Sciatic nerve (tissue), 2 donors: ENCODE data around the gene COL21A1. TPM values are rescaled to one million over a fixed set of nuclear protein-coding genes. Genes with fewer than 3 reads are reported as not detected.

Experiments
- ATAC-seq: fragments of 200-7000 bp; cut with Tn5 transposase; one replicate; pipeline ENCODE4 v1.9.1; 2020; ENCODE audit warnings: mild to moderate bottlenecking, moderate library complexity
- DNase-seq: peaks from one replicate; pipeline ENCODE4 v3.0.0-alpha.2; 2020; ENCODE audit warnings: low spot score
- intact Hi-C: fragments of 100-400 bp; cut with DNase I; formaldehyde crosslinking; loops from one replicate; pipeline ENCODE4 v1.14.2; 2022
- total RNA-seq: library from RNA; stranded (reverse); fragmentation: NEBNext Ultra II Directional; extraction: Animal tissue kit (Norgen Biotek cat#: 25700); gene quantifications from one replicate; pipeline ENCODE4 v1.2.1, GENCODE V29; 2021
- donor health status: DM: no; HTN: no; CAD: no.
- donor health status: DM: no; HTN: no; CAD: no.

The COL21A1 gene
- total RNA-seq, 1 donor from 2014 or later, result 31.4 TPM

DNA sequence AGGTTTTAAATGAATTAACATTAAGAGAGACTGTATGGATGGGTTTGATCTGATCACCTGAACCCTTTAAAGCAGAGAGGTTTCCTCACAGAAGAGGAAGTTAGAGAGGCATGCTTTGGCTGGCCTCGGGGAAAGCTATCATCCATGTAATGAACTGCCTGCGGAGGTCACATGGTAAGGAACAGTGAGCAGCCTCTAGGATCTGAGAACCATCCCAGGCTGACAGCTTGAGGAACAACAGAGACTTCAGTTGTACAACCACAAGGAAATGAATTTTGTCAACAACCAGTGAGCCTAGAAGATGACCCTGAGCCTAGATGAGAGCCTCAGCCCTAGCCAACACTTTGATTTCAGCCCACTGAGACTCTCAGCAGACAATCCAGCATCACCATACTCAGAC, 2.9 kb upstream of the COL21A1 start:
- intact Hi-C loops, result no loop called here
- DNase-seq, result no peak

DNA sequence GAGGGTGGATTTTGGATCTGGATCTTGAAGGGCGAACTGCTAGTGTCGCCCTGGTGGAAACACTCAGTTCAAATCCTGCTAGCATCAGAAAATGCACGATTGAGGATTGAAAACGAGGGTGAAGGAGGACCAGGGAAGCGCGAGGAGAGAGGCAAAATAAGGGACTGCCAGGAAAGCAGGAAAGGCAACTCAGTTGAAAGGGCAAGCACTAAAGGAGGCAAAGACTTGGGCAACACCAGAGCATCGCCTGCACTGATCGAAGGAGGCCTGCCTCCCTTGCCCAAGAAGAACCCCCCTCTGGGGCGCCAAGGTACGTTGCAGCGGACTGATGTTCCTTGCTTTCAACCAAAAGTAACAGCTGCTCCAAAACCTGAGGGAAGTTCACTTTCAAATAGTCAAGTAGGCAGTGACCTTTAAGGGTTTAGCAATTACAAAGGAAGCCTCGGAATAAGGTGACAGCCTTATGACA, 308 bp upstream of the COL21A1 start:
- DNase-seq, result no peak
- peak; percentile 7 for ATAC-seq
- intact Hi-C loops, result no loop called here

More for the DNA sequence above, 2.9 kb upstream of the COL21A1 start:
- no peak for ATAC-seq

DNA sequence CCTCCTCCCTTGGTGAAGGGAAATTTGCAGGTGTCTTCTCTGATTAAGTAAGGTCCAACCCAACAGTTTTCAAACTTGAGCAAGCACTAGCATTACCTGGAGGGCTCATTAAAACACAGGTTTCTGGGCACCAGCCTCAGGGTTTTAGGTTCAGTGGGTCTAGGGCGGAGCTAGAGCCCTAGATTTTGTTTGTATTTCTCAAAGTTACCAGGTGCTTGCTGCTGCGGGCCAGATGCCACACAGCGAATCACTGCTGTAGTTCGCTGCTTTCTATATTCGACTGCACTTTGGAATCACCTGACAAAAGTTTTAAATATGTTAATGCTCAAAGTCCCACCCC, 869 bp downstream of the COL21A1 start:
- ATAC-seq (peak; percentile 44), DNase-seq (no peak)
- intact Hi-C loops, result no loop called here

DNA sequence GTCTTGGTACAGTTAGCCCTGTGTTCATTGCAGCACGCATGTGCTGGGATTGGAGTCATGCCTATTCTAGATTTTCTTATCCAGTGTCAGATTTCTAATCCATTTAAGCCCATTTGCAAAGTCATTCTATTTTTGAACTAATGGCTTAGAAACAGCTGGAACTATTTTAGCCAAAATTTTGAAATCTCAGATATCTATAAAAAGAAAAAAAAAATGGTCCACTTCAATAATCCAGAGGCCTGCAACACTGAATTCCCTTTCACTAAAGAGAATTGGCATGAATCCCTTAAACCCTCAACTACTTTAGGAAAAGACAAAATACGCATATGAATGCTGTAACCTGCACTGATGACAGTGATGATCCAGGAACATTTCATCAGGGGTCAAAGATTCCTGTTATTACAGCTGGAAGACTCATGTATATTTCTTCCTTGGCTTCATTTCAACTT, 1.5 kb downstream of the COL21A1 start:
- intact Hi-C loops, result no loop called here
- ATAC-seq, result peak; percentile 60

DNA sequence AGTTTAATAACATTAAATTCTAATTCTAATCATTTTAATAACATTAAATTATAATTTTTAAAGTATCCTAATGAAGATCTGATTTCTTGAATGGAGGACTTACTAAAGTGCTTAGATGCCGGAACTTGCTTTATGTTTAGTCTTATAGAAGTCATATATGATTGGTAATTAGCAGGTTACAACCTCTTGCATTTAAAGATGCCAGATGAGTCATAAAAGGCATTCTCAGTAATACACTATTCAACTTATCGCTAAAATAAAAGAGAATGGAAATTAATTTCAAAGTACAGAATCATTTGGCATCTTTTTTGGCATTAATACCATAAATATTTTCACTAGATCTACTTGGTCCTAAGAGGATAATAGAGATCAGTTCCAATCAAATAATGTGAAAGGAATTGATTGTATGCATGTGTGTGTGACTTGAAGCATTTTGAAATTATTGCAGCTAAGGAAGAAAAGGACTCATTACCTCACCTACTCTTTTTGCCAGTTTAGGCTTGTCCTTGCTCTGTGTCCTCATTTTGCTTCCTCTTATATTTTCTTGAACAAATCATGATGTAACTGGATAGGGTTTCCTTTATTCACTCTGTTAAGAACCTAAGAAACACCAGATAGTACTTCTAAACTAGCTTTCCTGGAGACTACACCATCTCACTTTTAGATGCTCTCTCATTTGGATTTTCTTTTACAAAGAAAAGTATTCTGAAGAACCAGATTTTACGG, 2.7 kb downstream of the COL21A1 start:
- DNase-seq, result no peak
- intact Hi-C loops, result no loop called here
- no peak for ATAC-seq

More for the DNA sequence above, 1.5 kb downstream of the COL21A1 start:
- DNase-seq, result no peak

DNA sequence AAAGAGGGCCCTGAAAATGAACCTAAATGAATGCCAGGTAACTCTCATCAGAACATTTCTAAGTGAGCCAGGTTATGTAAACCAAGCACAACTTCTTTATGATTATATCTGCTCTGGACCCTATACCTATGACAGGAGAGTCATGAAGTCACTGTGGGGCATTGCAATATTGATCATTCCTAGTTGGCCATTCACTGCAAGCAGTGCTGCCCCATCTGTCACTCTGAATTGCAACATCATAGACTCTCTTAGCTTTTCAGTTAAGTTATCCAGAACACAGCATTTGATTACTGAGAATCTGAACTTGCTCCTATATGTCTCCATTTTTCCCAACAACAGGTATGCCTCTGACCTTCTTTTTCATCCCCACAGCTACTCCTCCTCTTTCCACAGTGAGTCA, 3.3 kb downstream of the COL21A1 start:
- DNase-seq, result no peak
- ATAC-seq, result no peak
- intact Hi-C loops, result no loop called here

DNA sequence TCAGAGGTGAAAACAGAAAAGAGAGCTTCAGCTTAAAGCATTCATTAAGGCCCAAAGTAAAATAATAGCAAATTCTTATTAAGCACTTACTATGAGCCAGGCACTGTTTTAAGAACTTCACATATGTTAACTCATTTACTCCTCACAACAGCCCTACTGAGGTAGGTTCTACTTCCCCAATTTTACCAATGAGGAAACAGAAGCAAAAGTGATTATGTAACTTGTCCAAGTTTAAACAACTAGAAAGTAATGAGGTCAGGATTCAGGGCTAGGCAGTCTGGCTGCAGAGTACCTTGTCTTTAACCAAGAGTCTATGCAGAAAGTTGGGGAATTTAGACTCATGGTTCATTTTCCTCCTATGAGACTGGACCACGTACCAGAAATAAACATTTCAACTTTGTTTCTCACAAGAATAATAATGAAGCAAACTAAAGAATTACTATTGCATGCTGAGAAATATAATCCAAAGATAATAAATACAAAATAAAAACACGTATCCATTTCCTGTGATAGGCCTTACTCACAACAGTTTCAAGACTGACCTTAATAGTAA, 3.8 kb downstream of the COL21A1 start:
- intact Hi-C loops, result no loop called here
- ATAC-seq, result no peak

DNA sequence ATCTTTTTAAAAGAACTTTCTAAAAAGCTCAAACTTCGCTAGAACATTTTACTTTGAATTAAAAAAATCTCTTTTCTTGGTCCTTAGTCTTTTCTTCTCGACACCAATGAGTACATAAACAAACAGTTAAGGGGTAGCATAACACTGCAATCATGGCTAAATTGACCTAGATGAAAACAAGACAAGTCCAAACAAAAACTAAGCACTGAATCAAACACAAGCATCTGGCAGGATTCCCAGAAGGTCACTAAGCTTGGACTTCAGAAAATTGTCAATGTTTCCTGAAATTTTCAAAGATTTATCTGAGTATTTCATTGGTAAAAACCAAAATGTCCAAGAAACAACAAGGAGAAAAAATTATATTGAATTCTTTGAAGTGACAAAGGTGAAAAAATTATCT, 5.0 kb downstream of the COL21A1 start:
- intact Hi-C loops, result no loop called here
- DNase-seq (no peak), ATAC-seq (no peak)

More for the DNA sequence above, 3.8 kb downstream of the COL21A1 start:
- DNase-seq, result no peak

DNA sequence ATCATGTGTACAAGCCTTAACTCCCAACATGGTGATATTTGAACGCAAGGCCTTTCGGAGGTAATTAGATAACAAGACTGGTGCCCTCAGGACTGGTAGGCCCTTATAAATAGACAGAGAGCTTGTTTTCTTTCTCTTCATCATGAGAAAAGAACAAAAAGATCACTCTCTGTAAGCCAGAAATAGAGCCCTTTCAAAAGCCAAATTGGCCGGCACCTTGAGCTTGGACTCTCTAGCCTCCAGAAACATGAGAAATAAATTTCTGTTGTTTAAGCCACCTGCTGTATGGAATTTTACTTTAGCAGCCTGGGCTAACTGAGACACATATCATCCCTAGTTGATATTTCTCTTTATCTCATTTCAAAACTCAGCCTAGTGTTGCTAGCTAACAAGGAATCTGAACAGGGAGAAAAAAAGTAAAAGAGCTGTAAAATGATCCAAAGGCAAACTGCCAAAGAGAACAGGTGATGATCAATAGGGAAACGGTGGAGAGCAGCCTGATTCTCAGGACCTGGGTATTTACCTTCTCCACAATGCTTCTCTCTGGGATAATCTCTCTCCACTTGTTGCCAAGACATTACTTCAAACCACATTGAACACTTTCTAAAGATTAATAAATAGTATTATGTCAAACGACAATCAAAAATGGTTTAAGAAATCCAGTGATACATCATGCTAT, 6.1 kb downstream of the COL21A1 start:
- peak; percentile 21 for ATAC-seq
- intact Hi-C loops, result no loop called here
- no peak for DNase-seq

DNA sequence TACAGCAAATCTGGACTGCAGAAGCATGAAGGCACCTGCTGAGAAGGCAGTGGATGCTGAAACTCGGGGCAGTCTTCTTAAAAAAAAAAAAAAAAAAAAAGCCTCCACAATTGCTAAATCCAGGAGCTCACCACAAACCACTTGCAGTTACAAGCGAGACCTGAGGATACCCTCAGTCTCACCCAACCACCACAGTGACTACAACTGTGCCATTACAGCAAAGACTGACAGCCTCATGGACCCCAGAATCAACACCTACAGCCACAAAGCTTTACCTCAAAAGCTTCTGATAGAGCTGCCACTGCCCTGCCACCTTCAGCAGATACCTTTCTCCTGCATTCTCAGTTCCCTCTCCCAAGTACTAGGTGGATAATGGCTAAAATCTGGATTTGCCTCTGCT, 9.0 kb downstream of the COL21A1 start:
- intact Hi-C loops, result no loop called here
- ATAC-seq, result no peak

DNA sequence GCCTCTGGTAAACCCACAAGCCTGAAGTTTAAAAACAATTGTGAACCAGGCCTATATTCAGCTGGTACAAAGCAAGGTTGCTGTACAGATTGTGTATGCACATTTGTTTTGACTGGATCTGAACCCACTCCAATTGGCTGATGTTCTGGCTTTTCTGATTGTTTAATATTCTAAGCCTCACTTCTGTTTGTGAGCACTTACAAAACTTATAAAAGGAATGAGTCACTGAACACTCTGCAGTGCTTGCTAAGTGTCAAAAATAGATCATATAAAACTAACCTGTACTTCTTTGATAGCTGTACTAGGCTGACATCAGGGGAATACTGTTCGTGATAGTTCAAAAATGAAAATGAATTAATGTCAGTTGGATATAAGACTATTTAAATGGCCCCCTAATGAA, 12.1 kb downstream of the COL21A1 start:
- peak; percentile 25 for ATAC-seq
- intact Hi-C loops, result no loop called here
- DNase-seq, result no peak

More for the DNA sequence above, 9.0 kb downstream of the COL21A1 start:
- DNase-seq, result no peak

DNA sequence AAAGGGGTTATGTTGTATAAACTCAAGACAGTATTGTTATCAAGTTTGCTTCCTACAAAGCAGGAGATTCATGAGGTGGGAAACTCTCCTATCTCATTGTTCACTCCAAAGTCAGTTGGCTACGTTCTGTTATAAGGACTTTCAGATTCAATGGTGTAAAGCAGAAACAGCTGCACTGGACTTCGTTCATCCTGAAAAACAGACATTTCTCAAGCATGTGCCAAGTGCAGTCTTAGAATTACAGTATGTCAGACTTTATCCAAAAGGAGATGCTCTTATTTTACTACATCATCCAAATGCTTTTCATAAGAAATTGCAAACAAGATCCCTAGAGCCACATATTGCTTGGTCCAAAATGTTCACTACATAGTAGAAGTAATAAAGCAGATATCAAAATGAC, 14.9 kb downstream of the COL21A1 start:
- DNase-seq (no peak), ATAC-seq (peak; percentile 21)
- intact Hi-C loops, result no loop called here

DNA sequence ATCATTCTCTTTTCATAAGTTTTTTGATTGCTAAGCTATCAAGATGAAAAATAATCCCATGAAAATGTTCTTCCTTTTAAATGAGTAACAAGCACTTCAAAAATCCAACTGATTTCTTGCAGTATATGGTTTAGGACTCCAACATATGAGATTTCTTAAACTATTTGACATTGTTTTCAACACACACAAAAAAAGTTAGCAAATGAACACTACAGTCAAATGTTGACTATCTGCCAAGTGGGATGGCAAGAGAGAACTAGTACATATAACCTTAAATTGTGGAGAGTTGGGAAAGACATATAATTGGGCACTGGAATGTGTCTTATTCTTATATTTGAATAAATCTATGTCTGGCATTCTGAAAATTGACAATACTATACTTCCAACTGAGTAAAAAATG, 15.6 kb downstream of the COL21A1 start:
- intact Hi-C loops, result no loop called here
- no peak for ATAC-seq

DNA sequence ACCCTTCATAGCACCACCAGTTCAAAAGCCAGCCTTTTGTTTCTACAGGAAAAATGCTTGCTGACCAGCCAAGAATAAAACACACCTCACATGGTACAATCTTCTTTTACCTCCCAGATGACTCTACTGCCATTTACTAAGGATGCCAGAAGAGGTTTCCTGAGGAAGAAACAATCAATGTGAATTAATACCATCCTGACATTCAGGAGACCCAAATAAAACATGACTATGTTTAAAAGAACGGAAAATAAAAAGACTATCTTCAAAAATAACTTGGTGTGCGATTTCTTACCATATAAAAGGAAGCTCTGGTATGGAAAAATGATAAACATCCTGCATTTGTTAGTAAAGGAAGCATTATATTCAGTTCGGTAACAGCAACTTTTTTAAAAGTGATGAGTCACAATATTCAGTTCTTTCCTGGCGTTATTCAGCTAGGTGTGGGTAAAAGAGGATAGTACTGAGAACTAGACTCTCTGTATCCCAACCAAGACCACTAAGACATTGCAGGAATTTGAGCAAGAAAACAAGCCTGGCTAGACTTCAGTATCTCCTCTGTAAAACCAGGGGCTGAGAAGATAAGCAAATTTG, 16.3 kb downstream of the COL21A1 start:
- ATAC-seq (no peak), DNase-seq (no peak)
- intact Hi-C loops, result no loop called here

More for the DNA sequence above, 15.6 kb downstream of the COL21A1 start:
- no peak for DNase-seq

DNA sequence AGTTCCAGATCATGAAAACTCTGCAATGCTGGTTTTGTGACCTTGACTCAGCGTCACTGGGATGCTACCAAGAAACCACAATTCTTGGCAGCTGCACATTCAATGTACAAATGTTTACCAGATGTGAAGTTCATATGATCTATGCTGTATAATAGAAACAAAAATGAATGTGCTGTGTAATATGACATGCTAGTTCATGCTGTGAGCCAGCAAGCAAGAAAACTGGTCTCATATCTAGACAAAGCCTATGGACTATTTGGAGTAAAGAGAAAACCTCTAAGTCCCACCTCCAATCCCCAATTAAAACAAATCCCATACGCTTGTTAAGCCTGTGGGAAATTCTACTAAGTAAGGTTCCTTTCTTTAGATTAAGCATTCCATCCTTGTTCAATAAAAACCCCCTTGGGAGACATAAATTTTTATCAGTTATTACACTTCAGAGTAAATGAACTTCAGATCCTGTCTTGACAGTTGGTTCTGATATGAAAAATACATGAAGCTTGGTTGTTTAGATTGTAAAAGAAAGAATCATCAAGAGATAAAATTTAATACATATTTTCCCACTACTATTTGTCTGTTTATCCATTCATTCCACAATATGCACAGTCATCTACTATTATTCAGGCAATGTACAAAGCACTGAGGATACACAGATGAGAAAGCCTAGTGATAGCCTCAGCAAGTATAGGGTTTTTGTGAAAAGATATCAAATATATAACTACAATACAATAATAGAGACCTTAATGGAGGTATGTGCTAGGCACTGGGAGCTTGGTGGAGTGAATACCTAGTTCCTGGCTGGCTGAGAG, 20.1 kb downstream of the COL21A1 start:
- DNase-seq, result no peak
- ATAC-seq, result no peak
- intact Hi-C loops, result no loop called here

DNA sequence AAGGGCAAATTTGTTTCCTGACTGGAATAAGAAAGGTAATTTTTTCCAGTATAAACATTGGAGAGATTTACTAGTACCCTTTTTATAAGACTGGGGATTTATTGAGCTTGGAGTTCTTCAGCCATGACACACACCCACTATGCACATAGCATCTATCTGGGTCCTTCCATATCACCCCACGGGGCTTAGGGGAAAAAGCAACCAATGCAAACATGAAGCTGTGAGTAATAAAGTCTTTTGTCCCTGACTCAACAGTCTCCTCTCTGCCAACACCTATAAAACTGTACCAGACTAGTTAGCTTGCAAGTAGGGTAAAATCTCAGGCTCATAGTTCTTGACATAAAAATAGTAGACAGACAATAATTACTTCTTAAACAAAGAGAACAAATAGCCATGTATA, 23.4 kb downstream of the COL21A1 start:
- intact Hi-C loops, result no loop called here

DNA sequence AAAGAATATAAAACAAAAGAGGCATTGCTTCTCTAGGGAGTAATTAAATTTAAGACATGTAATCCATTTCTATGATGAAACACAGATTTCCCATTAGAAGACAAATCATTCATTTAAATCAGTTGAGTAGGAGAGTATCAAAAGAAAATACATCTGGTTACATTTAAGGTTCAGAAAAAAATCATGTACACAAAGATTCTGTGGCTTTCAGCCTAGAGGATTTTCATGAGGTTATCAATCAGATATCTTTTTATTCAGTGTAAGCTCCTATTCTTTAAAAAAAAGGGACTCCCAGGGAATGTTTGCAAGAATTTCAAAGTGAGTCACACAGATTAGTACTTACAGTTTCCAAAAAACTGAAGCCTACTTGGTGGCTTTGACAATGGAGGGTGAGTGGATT, 24.9 kb downstream of the COL21A1 start:
- intact Hi-C loops, result no loop called here
- DNase-seq (no peak), ATAC-seq (no peak)

More for the DNA sequence above, 23.4 kb downstream of the COL21A1 start:
- peak; percentile 10 for ATAC-seq
- no peak for DNase-seq

DNA sequence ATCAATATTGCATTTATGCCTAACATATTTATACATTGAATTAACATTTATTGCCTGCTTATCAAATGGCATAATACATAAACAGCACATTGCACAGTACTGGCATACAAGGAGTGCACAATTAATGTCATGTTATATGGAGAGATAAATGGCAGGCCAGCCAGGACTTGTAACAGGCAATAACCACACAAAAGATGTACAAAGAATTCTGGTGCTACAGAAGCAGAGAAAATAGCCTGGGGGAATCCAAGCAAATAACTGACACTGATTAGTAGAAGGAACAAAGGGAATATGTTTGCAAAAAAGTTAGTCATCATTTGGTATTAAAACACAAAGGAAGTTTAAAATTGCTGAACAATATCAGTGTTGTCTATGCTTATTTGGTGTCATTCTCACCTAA, 27.3 kb downstream of the COL21A1 start:
- ATAC-seq (no peak), DNase-seq (no peak)
- intact Hi-C loops, result no loop called here

DNA sequence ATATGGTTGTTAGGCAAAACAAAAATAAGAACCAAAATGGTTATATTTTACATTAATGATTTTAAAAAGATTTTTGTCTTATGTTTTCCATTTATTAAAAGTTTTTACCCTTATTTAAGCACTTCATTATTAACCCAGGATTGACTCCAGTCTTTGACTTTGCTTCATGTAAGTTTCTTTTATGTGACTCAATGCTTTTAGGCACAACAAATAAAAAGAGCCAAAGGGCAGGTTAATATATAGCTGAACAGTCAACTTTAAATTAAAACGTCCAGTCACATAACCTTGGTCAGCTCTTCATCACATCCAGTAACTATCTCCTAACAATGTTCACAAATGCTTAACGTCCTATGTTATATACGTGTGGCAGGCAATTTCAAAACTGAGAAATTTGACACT, 32.7 kb downstream of the COL21A1 start:
- intact Hi-C loops, result no loop called here
- ATAC-seq (no peak), DNase-seq (no peak)
